Amygdala (tissue), 56 donors: ENCODE measurements around the gene CCDC170.

ENCODE experiments used
- DNase-seq, 56 donors: peaks; one replicate each; lab custom pipeline; 2025; lab: John Stamatoyannopoulos, UW

CCDC170 gene

GRCh38 chr6:151639750-151640149, 145.9 kb downstream of the CCDC170 start:
- DNase-seq = no peak

GRCh38 chr6:151641028-151641427, 147.2 kb downstream of the CCDC170 start:
- DNase-seq = no peak

GRCh38 chr6:151647976-151648639, 154.3 kb downstream of the CCDC170 start:
- no peak for DNase-seq

- DNase-seq = no peak
Observed at GRCh38 chr6:151649835-151650234, 156.0 kb downstream of the CCDC170 start.

GRCh38 chr6:151651639-151652038, 157.8 kb downstream of the CCDC170 start:
- DNase-seq = no peak

- no peak for DNase-seq
Observed at GRCh38 chr6:151652325-151652724, 158.5 kb downstream of the CCDC170 start.

- DNase-seq = no peak
Observed at GRCh38 chr6:151655099-151655498, 161.3 kb downstream of the CCDC170 start.

- no peak for DNase-seq
Observed at GRCh38 chr6:151656392-151656791, 162.6 kb downstream of the CCDC170 start.

- DNase-seq = no peak
Observed at GRCh38 chr6:151658091-151658490, 164.3 kb downstream of the CCDC170 start.

- DNase-seq = no peak
Observed at GRCh38 chr6:151659212-151659611, 165.4 kb downstream of the CCDC170 start.

- DNase-seq = no peak
Observed at GRCh38 chr6:151661509-151661908, 167.7 kb downstream of the CCDC170 start.

GRCh38 chr6:151661928-151662327, 168.1 kb downstream of the CCDC170 start:
- no peak for DNase-seq

- no peak for DNase-seq
Observed at GRCh38 chr6:151663559-151663958, 169.7 kb downstream of the CCDC170 start.

- no peak for DNase-seq
Observed at GRCh38 chr6:151664390-151664789, 170.6 kb downstream of the CCDC170 start.

GRCh38 chr6:151665329-151665728, 171.5 kb downstream of the CCDC170 start:
- DNase-seq = no peak

GRCh38 chr6:151666526-151666925, 172.7 kb downstream of the CCDC170 start:
- no peak for DNase-seq

GRCh38 chr6:151669208-151669560, 175.4 kb downstream of the CCDC170 start:
- DNase-seq = no peak

- DNase-seq = no peak
Observed at GRCh38 chr6:151670116-151670515, 176.3 kb downstream of the CCDC170 start.
